Measurements from ENCODE around the gene UNG. TPM values are rescaled to one million over a fixed set of nuclear protein-coding genes. Genes with fewer than 3 reads are reported as not detected.

Gene UNG
- total and polyA plus RNA-seq, 2 of the 8 experiments (the other 6 are each of a cell fraction or from before 2014, with no cell fraction given) = 71.6 to 163 TPM

GRCh38 chr12:109160433-109160832 lies 63.0 kb downstream of the UNG start:
- WGBS, 2 experiments (ENCODE audit: extremely low coverage in 1 of 2, insufficient coverage in 1 of 2, insufficient read length in 1 of 2, insufficient replicate concordance in 2 of 2, low coverage in 1 of 2, low lambda C conversion rate in 2 of 2, missing lambda C conversion rate in 1 of 2) = 93% methylated on average over 7 of the region's 7 CpGs; no CpG with 5 or more reads in 1 of the 2 experiments
- ChIA-PET CTCF (ENCODE audit: partially characterized antibody) (interaction anchor here (0.6 to 1.5 kb wide), 3 partner anchors 161 to 234 kb away, joined by 3 to 7 read pairs (median 3); no protein-coding TSS in a partner anchor), POLR2A (ENCODE audit: partially characterized antibody) (no interaction called here)
- no peaks in the 10 kb centered on the region for H3K27me3 ChIP-seq (replicated peaks in 1 of 4; ENCODE audit: control insufficient read depth in 3 of 4, extremely low read depth in 1 of 4, insufficient read depth in 3 of 4, low read length in 3 of 4)
- no peaks in the 10 kb centered on the region for H3K9me3 ChIP-seq (ENCODE audit: insufficient read depth in 2 of 2, low read depth in 1 of 2, low read length in 1 of 2)
- H4K20me1 ChIP-seq (replicated peaks in 1 of 2; ENCODE audit: control insufficient read depth in 1 of 2, insufficient read depth in 2 of 2, low read length in 2 of 2) = peaks cover 0 to 1% of the 10 kb centered on the region in 2 experiments
- H2BK5ac ChIP-seq (ENCODE audit: low read depth, low read length) = no peak overlapping the region
- no peak for FAIRE-seq
- no peak overlapping the region for H2BK20ac ChIP-seq (ENCODE audit: low read length)
- no peak overlapping the region for H3K14ac ChIP-seq (ENCODE audit: insufficient read length)
- no peak overlapping the region for H4K5ac ChIP-seq (ENCODE audit: insufficient read length, low read depth, low read length)
- no peak overlapping the region for H3K23ac ChIP-seq (ENCODE audit: insufficient read length)
- H3K18ac ChIP-seq (ENCODE audit: extremely low read depth, low read length) = no peak overlapping the region
- H3K9ac ChIP-seq (replicated peaks in 1 of 4; ENCODE audit: extremely low read depth in 1 of 4, low read depth in 3 of 4, low read length in 3 of 4) = no peak overlapping the region
- H3K4me1 ChIP-seq (replicated peaks in 1 of 4; ENCODE audit: control insufficient read depth in 3 of 4, insufficient read depth in 4 of 4, low read length in 3 of 4) = no peaks in the 10 kb centered on the region
- H2BK12ac ChIP-seq (ENCODE audit: low read depth, low read length) = no peak overlapping the region
- H3K4me3 ChIP-seq (ENCODE audit: extremely low read depth in 1 of 4, insufficient read depth in 2 of 4, low read depth in 3 of 4, low read length in 4 of 4) = no peak overlapping the region
- no peak overlapping the region for H4K8ac ChIP-seq (ENCODE audit: extremely low read depth, insufficient read depth, low read length)
- no peak overlapping the region for H3K27ac ChIP-seq (ENCODE audit: low read depth, low read length)
- H3K36me3 ChIP-seq (ENCODE audit: control insufficient read depth in 2 of 4, insufficient read depth in 4 of 4, low read length in 3 of 4) = no peaks in the 10 kb centered on the region
- H3K79me1 ChIP-seq (ENCODE audit: low read depth, low read length) = no peaks in the 10 kb centered on the region
- no peak for DNase-seq (ENCODE audit: low read depth in 1 of 2, low spot score in 2 of 2)
- no peak overlapping the region for H3K4me2 ChIP-seq (ENCODE audit: insufficient read depth in 1 of 2, low read depth in 2 of 2, low read length in 2 of 2)
- no peak overlapping the region for H2BK15ac ChIP-seq (ENCODE audit: low read length)
- no peak overlapping the region for H3K56ac ChIP-seq (replicated peaks; ENCODE audit: insufficient read length, low read depth, low read length)
- no peak overlapping the region for H2AK5ac ChIP-seq (ENCODE audit: low read depth, low read length)
- no peak overlapping the region for H2AFZ ChIP-seq (ENCODE audit: low read length)
- H3K23me2 ChIP-seq (ENCODE audit: low read depth, low read length) = no peaks in the 10 kb centered on the region
- H3K79me2 ChIP-seq (ENCODE audit: control insufficient read depth in 1 of 2, insufficient read depth in 2 of 2, low read length in 2 of 2) = peaks cover 0 to 5% of the 10 kb centered on the region in 2 experiments; a peak in 1 of 4 replicates
- no peak for TF ChIP-seq YY1 (IDR thresholded peaks at IDR 0.05; ENCODE audit: low read depth, low read length)
- TF ChIP-seq CHD2 (IDR thresholded peaks at IDR 0.05; ENCODE audit: low read length) = no peak
- no peak for TF ChIP-seq ASH2L (IDR thresholded peaks at IDR 0.05; ENCODE audit: low read length)
- TF ChIP-seq RFX5 (IDR thresholded peaks at IDR 0.05; ENCODE audit: borderline replicate concordance, low read depth, low read length) = no peak
- no peak for TF ChIP-seq ATF3 (IDR thresholded peaks at IDR 0.05; ENCODE audit: insufficient read depth, low read depth, low read length)
- TF ChIP-seq CEBPB (IDR thresholded peaks at IDR 0.05; ENCODE audit: low read depth, low read length) = no peak
- TF ChIP-seq MAX (IDR thresholded peaks at IDR 0.05) = no peak
- no peak for TF ChIP-seq CBX8 (IDR thresholded peaks at IDR 0.05; ENCODE audit: borderline replicate concordance, low read depth, low read length)
- no peak for TF ChIP-seq EZH2 (IDR thresholded peaks at IDR 0.05; ENCODE audit: low read depth, low read length, severe bottlenecking)
- TF ChIP-seq TBP (IDR thresholded peaks at IDR 0.05; ENCODE audit: low read depth, low read length) = no peak
- no peak for TF ChIP-seq JUND (IDR thresholded peaks at IDR 0.05; ENCODE audit: low read length)
- no peak for TF ChIP-seq GTF2F1 (IDR thresholded peaks at IDR 0.05; ENCODE audit: borderline replicate concordance, low read depth, low read length)
- TF ChIP-seq POU5F1 (IDR thresholded peaks at IDR 0.05; ENCODE audit: low read depth, low read length) = no peak
- no peak overlapping the region for H4K91ac ChIP-seq (replicated peaks; ENCODE audit: insufficient read length, low read length)
- H2BK120ac ChIP-seq (replicated peaks; ENCODE audit: low read depth, low read length) = no peak overlapping the region
- H3K4ac ChIP-seq (replicated peaks; ENCODE audit: insufficient read length, low read depth, low read length) = no peak overlapping the region
